K562 (cell line): ENCODE results near the gene SMCHD1. TPM values are rescaled to one million over a fixed set of nuclear protein-coding genes. Genes with fewer than 3 reads are reported as not detected.

Source experiments
- ARID2 ChIP-seq: fragments of 450-650 bp; IDR thresholded peaks from 2 replicates; pipeline ENCODE4 v1.6.1; 2017; ENCODE audit warnings: antibody characterized with exemption, mild to moderate bottlenecking
- BCOR ChIP-seq: fragments of 450-650 bp; IDR thresholded peaks from 2 replicates; pipeline ENCODE4 v1.6.1; 2016
- BHLHE40 ChIP-seq: IDR thresholded peaks from 2 replicates; pipeline ENCODE4 v1.6.1; 2011; ENCODE audit warnings: low read length, improper control_type of control experiment
- CXXC5 ChIP-seq: fragments of 250-450 bp; sonication (Bioruptor Pico); IDR thresholded peaks from 2 replicates; pipeline ENCODE4 v1.8.0; 2022; ENCODE audit warnings: inconsistent platforms, mild to moderate bottlenecking, moderate library complexity
- FOSL1 ChIP-seq: fragments of 200-800 bp; sonication (Bioruptor generic); conservative IDR thresholded peaks from 2 replicates; pipeline ENCODE4 v1.6.1; 2016; ENCODE audit warnings: missing genetic modification characterization, missing compliant biosample characterization
- HDAC2 ChIP-seq: fragments of 450-650 bp; IDR thresholded peaks from 2 replicates; pipeline ENCODE4 v1.6.1; 2016; ENCODE audit warnings: mild to moderate bottlenecking
- HDAC6 ChIP-seq: IDR thresholded peaks from 2 replicates; pipeline ENCODE4 v1.6.1; 2012; ENCODE audit warnings: low read depth, mild to moderate bottlenecking, control low read depth, inconsistent platforms, low read length, moderate library complexity
- JUND ChIP-seq, 2 experiments: IDR thresholded peaks; 2 replicates in 1 of 2; 3 replicates in 1 of 2; pipeline ENCODE4 v1.6.1; 2011; ENCODE audit warnings: borderline replicate concordance in 2 of 2, low read depth in 2 of 2, low read length in 2 of 2, improper control_type of control experiment in 1 of 2, missing biosample characterization in 1 of 2, missing genetic modification characterization in 1 of 2, missing genetic modification reagents in 1 of 2
- MTA3 ChIP-seq: fragments of 450-650 bp; formaldehyde crosslinking; IDR thresholded peaks from 2 replicates; pipeline ENCODE4 v1.6.1; 2017; ENCODE audit warnings: mild to moderate bottlenecking, borderline replicate concordance
- RBM34 ChIP-seq: fragments of 200-400 bp; formaldehyde crosslinking; IDR thresholded peaks from 2 replicates; pipeline ENCODE4 v1.6.1; 2018; ENCODE audit warnings: low read length, borderline replicate concordance; ENCODE audit not compliant: insufficient read depth
- SMC3 ChIP-seq: conservative IDR thresholded peaks from 2 replicates; pipeline ENCODE4 v1.6.1; 2011; ENCODE audit warnings: low read depth, low read length, improper control_type of control experiment; ENCODE audit not compliant: insufficient read depth
- TRIM24 ChIP-seq, 2 experiments: fragments of 450-650 bp; IDR thresholded peaks; 2 replicates each; pipeline ENCODE4 v1.6.1; 2016
- polyA plus RNA-seq, 8 experiments: library from polyadenylated mRNA; depleted of rRNA in 4 of 8; stranded (reverse) in 5 of 8; unstranded in 3 of 8; fragments of >200 nt; fragmentation: Nextera tagmentation in 2 of 8; fragmentation: Illumina TruSeq in 1 of 8; extraction: Ambion mirVana in 2 of 8; extraction: Trizol in 1 of 8; gene quantifications; 2 replicates each; pipeline versions ENCODE4 v1.2.1 to v1.2.3, GENCODE V29; 2011 to 2014; ENCODE audit warnings: inconsistent platforms in 1 of 8, missing spikeins in 1 of 8
- total RNA-seq, 7 experiments: library from RNA; depleted of rRNA in 6 of 7; stranded (reverse); fragments of >200 nt in 6 of 7; fragmentation: Illumina TruSeq in 2 of 7; extraction: Trizol in 2 of 7; gene quantifications; 2 replicates each; pipeline versions ENCODE4 v1.2.1 to v1.2.3, GENCODE V29; 2011 to 2021; ENCODE audit warnings: low replicate concordance in 1 of 7
- TF ChIP-seq, protein P1 (sequence below): fragments of 250-450 bp; sonication (Bioruptor Pico); IDR thresholded peaks from 2 replicates; pipeline ENCODE4 v1.8.0; 2021; ENCODE audit warnings: mild to moderate bottlenecking, moderate library complexity
- TF ChIP-seq, protein P2 (sequence below): sonication (generic); formaldehyde crosslinking; IDR thresholded peaks from 2 replicates; pipeline ENCODE4 v1.9.0; 2022; ENCODE audit warnings: mild to moderate bottlenecking, missing genetic modification reagents
- TF ChIP-seq, protein P3 (sequence below), 2 experiments: fragments of 450-650 bp in 1 of 2; sonication (generic) in 1 of 2; formaldehyde crosslinking in 1 of 2; IDR thresholded peaks in 1 of 2; conservative IDR thresholded peaks in 1 of 2; 2 replicates each; pipeline versions ENCODE4 v1.6.1 to v1.8.1; 2016 to 2023; ENCODE audit warnings: mild to moderate bottlenecking in 2 of 2, moderate library complexity in 2 of 2, inconsistent platforms in 1 of 2, missing genetic modification reagents in 1 of 2
- TF ChIP-seq, protein P4 (sequence below): fragments of 250-450 bp; sonication (Bioruptor Pico); IDR thresholded peaks from 2 replicates; pipeline ENCODE4 v1.4.0; 2020; ENCODE audit warnings: mild to moderate bottlenecking, moderate library complexity, borderline replicate concordance
- TF ChIP-seq, protein P5 (sequence below): fragments of 450-650 bp; IDR thresholded peaks from 2 replicates; pipeline ENCODE4 v1.7.1; 2018; ENCODE audit warnings: mild to moderate bottlenecking, low read depth; ENCODE audit not compliant: partially characterized antibody

Gene SMCHD1
- total and polyA plus RNA-seq, 9 of the 15 experiments (the other 6 are each of a cell fraction or from before 2014, with no cell fraction given), result 6.3 to 144 (median 72.7) TPM

DNA sequence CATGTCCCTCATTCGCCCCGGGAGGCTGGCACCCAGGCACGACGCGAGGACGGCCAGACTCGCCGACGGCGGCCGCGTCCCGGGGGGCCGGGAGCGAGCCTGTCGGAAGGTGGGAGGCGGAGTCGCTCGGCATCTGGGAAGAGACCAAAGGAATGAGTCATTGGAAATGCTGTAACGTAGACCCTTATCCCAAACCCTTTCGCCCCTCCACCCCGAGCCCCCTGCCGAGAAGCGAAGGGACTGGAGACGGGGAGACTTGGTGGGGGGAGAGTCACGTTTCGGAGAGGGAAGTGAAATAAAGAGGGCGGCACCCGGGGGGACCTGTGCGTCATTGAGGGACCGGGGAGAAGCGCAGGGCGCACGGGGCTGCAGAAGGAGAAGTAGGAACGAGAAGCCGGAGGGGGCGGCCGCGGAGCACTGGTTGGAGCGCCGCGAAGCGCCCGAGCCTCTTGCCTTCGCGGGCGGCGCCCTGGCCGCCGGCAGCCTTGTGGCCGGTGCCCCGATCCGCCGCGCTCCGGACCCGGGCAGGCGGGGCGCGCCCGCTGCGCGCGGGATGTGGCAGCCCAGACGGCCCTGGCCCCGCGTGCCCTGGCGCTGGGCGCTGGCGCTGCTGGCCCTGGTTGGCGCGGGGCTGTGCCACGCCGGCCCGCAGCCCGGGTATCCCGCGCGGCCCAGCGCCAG, 191.2 kb downstream of the SMCHD1 start, which contains the start of gene EMILIN2 (continued):
- TF ChIP-seq TRIM24 (IDR thresholded peaks at IDR 0.05) (0 out of 4 replicates have a peak, but pooled peaks of 1 of the 2 experiments have one; percentile 35), FOSL1 (tag) (peak; percentile 50; the same call in 1 of the 2 replicates), MTA3 (0 out of 2 replicates have a peak, but pooled peaks have one; percentile 45), SMC3 (no peak), ARID2 (no peak), HDAC2 (0 out of 2 replicates have a peak, but pooled peaks have one; percentile 43), BHLHE40 (peak; percentile 35; the same call in 1 of the 2 replicates), BCOR (0 out of 2 replicates have a peak, but pooled peaks have one; percentile 29), HDAC6 (peak; percentile 7; the same call in 1 of the 2 replicates), CXXC5 (CRISPR knock-in tag) (peak; percentile 30; the same call in 1 of the 2 replicates), JUND (IDR thresholded peaks at IDR 0.05; ENCODE audit: borderline replicate concordance, low read depth, low read length) (peak; percentile 25; the same call in 1 of the 2 replicates), JUND (tag; IDR thresholded peaks at IDR 0.05; ENCODE audit: borderline replicate concordance, low read depth, low read length) (no peak; the same call in 2 of the 3 replicates), RBM34 (no peak)
- TF ChIP-seq, protein P1, sequence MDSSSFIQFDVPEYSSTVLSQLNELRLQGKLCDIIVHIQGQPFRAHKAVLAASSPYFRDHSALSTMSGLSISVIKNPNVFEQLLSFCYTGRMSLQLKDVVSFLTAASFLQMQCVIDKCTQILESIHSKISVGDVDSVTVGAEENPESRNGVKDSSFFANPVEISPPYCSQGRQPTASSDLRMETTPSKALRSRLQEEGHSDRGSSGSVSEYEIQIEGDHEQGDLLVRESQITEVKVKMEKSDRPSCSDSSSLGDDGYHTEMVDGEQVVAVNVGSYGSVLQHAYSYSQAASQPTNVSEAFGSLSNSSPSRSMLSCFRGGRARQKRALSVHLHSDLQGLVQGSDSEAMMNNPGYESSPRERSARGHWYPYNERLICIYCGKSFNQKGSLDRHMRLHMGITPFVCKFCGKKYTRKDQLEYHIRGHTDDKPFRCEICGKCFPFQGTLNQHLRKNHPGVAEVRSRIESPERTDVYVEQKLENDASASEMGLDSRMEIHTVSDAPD (CRISPR knock-in tag), result no peak
- TF ChIP-seq, protein P2, sequence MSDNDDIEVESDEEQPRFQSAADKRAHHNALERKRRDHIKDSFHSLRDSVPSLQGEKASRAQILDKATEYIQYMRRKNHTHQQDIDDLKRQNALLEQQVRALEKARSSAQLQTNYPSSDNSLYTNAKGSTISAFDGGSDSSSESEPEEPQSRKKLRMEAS (CRISPR knock-in tag), result 0 out of 2 replicates have a peak, but pooled peaks have one; percentile 18
- TF ChIP-seq, protein P3, sequence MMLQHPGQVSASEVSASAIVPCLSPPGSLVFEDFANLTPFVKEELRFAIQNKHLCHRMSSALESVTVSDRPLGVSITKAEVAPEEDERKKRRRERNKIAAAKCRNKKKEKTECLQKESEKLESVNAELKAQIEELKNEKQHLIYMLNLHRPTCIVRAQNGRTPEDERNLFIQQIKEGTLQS (IDR thresholded peaks at IDR 0.05), result peak; percentile 60
- TF ChIP-seq, protein P3 (CRISPR knock-in tag; conservative IDR thresholded peaks at IDR 0.05), result no peak
- TF ChIP-seq, protein P4, sequence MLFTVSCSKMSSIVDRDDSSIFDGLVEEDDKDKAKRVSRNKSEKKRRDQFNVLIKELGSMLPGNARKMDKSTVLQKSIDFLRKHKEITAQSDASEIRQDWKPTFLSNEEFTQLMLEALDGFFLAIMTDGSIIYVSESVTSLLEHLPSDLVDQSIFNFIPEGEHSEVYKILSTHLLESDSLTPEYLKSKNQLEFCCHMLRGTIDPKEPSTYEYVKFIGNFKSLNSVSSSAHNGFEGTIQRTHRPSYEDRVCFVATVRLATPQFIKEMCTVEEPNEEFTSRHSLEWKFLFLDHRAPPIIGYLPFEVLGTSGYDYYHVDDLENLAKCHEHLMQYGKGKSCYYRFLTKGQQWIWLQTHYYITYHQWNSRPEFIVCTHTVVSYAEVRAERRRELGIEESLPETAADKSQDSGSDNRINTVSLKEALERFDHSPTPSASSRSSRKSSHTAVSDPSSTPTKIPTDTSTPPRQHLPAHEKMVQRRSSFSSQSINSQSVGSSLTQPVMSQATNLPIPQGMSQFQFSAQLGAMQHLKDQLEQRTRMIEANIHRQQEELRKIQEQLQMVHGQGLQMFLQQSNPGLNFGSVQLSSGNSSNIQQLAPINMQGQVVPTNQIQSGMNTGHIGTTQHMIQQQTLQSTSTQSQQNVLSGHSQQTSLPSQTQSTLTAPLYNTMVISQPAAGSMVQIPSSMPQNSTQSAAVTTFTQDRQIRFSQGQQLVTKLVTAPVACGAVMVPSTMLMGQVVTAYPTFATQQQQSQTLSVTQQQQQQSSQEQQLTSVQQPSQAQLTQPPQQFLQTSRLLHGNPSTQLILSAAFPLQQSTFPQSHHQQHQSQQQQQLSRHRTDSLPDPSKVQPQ (CRISPR knock-in tag), result no peak
- TF ChIP-seq, protein P5, sequence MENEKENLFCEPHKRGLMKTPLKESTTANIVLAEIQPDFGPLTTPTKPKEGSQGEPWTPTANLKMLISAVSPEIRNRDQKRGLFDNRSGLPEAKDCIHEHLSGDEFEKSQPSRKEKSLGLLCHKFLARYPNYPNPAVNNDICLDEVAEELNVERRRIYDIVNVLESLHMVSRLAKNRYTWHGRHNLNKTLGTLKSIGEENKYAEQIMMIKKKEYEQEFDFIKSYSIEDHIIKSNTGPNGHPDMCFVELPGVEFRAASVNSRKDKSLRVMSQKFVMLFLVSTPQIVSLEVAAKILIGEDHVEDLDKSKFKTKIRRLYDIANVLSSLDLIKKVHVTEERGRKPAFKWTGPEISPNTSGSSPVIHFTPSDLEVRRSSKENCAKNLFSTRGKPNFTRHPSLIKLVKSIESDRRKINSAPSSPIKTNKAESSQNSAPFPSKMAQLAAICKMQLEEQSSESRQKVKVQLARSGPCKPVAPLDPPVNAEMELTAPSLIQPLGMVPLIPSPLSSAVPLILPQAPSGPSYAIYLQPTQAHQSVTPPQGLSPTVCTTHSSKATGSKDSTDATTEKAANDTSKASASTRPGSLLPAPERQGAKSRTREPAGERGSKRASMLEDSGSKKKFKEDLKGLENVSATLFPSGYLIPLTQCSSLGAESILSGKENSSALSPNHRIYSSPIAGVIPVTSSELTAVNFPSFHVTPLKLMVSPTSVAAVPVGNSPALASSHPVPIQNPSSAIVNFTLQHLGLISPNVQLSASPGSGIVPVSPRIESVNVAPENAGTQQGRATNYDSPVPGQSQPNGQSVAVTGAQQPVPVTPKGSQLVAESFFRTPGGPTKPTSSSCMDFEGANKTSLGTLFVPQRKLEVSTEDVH, result no peak
